CD4-positive, CD25-positive, alpha-beta regulatory T cell (primary cell): ENCODE data around the gene TTPAL. TPM values are rescaled to one million over a fixed set of nuclear protein-coding genes. Genes with fewer than 3 reads are reported as not detected.
A peak's percentile ranks its signal among the peaks of the same experiment; 100 is the strongest.

Experiments
- ATAC-seq, 2 donors: fragments of 150-1000 bp; cut with Tn5 transposase; one replicate each; pipeline ENCODE4 v1.10.0; 2021; ENCODE audit warnings: low read depth in 2 of 2, moderate number of reproducible peaks in 2 of 2, moderate library complexity in 1 of 2
- DNase-seq, 3 donors: peaks; one replicate each; pipeline versions ENCODE4 v3.0.0 to v3.0.0-alpha.2; 2012 to 2022; ENCODE audit warnings: mixed read lengths in 1 of 3
- H3K27ac ChIP-seq: one replicate; pipeline ENCODE4 v1.7.0; 2013; ENCODE audit warnings: mild to moderate bottlenecking, low read length; ENCODE audit not compliant: insufficient read depth, poor library complexity, severe bottlenecking
- H3K27me3 ChIP-seq: one replicate; pipeline ENCODE4 v1.7.0; 2013; ENCODE audit warnings: low read length; ENCODE audit not compliant: control insufficient read depth, insufficient read depth
- H3K36me3 ChIP-seq: one replicate; pipeline ENCODE4 v1.7.0; 2013; ENCODE audit warnings: mild to moderate bottlenecking, low read length, moderate library complexity; ENCODE audit not compliant: control insufficient read depth, insufficient read depth
- H3K4me1 ChIP-seq: 2 replicates; pipeline ENCODE4 v1.7.0; 2013; ENCODE audit warnings: mild to moderate bottlenecking, low read length; ENCODE audit not compliant: insufficient read depth, control insufficient read depth, poor library complexity, severe bottlenecking
- H3K4me3 ChIP-seq: one replicate; pipeline ENCODE4 v1.7.0; 2013; ENCODE audit warnings: low read depth, mild to moderate bottlenecking, low read length, moderate library complexity
- H3K9me3 ChIP-seq, 2 experiments: 1 replicate in 1 of 2; 2 replicates in 1 of 2; pipeline ENCODE4 v1.7.0; 2013; ENCODE audit warnings: low read length in 2 of 2, mild to moderate bottlenecking in 1 of 2, moderate library complexity in 1 of 2; ENCODE audit not compliant: control insufficient read depth in 2 of 2
- H3K27ac Mint-ChIP-seq, 3 donors: one replicate each; pipeline ENCODE4 v1.8.0; 2020 to 2022; ENCODE audit warnings: mild to moderate bottlenecking in 3 of 3, mixed read lengths in 3 of 3, moderate library complexity in 2 of 3
- H3K27me3 Mint-ChIP-seq: one replicate; pipeline ENCODE4 v1.8.0; 2022; ENCODE audit warnings: mild to moderate bottlenecking, mixed read lengths
- H3K36me3 Mint-ChIP-seq: one replicate; pipeline ENCODE4 v1.8.0; 2020; ENCODE audit warnings: mixed read lengths
- H3K4me1 Mint-ChIP-seq, 4 donors: one replicate each; pipeline ENCODE4 v1.8.0; 2020 to 2022; ENCODE audit warnings: mixed read lengths in 4 of 4, mild to moderate bottlenecking in 1 of 4
- H3K4me3 Mint-ChIP-seq, 4 donors: one replicate each; pipeline ENCODE4 v1.8.0; 2020 to 2022; ENCODE audit warnings: mild to moderate bottlenecking in 4 of 4, mixed read lengths in 4 of 4, moderate library complexity in 3 of 4
- H3K9me3 Mint-ChIP-seq, 7 donors: one replicate each; pipeline ENCODE4 v1.8.0; 2020 to 2022; ENCODE audit warnings: mixed read lengths in 7 of 7, mild to moderate bottlenecking in 3 of 7, moderate library complexity in 2 of 7
- polyA plus RNA-seq, 4 donors: library from polyadenylated mRNA; unstranded; fragments of 300-500 nt; fragmentation: Illumina TruSeq; gene quantifications; one replicate each; pipeline ENCODE4 v1.2.3, GENCODE V29; 2021
- total RNA-seq: library from RNA; stranded (reverse); gene quantifications from one replicate; pipeline ENCODE4 v1.2.3, GENCODE V29; 2022

TTPAL gene
- total and polyA plus RNA-seq, 5 donors from 2014 or later: 11.5 to 14.4 (median 13.2) TPM

GRCh38 chr20:44456611-44457010 lies 19.1 kb upstream of the TTPAL start:
- no peaks in the 10 kb centered on the region for H3K9me3 ChIP-seq
- no peak overlapping the region for H3K4me3 ChIP-seq
- Mint-ChIP-seq H3K4me1 (no peaks in the 10 kb centered on the region), H3K27me3 (no peaks in the 10 kb centered on the region), H3K9me3 (no peaks in the 10 kb centered on the region), H3K27ac (no peak overlapping the region), H3K36me3 (no peaks in the 10 kb centered on the region), H3K4me3 (no peak overlapping the region)
- no peak overlapping the region for H3K27ac ChIP-seq
- no peak for DNase-seq
- ATAC-seq: no peak
- H3K27me3 ChIP-seq: no peaks in the 10 kb centered on the region
- H3K36me3 ChIP-seq: no peaks in the 10 kb centered on the region
- no peaks in the 10 kb centered on the region for H3K4me1 ChIP-seq

- Mint-ChIP-seq H3K4me1 (no peaks in the 10 kb centered on the region), H3K4me3 (no peak overlapping the region), H3K36me3 (no peaks in the 10 kb centered on the region), H3K27ac (no peak overlapping the region), H3K27me3 (no peaks in the 10 kb centered on the region), H3K9me3 (no peaks in the 10 kb centered on the region)
- no peak overlapping the region for H3K27ac ChIP-seq
- H3K4me3 ChIP-seq: no peak overlapping the region
- H3K9me3 ChIP-seq: no peaks in the 10 kb centered on the region
- no peaks in the 10 kb centered on the region for H3K27me3 ChIP-seq
- no peaks in the 10 kb centered on the region for H3K36me3 ChIP-seq
- no peak for ATAC-seq
- no peak for DNase-seq
- H3K4me1 ChIP-seq: no peaks in the 10 kb centered on the region
Measured at GRCh38 chr20:44457016-44457415, 18.7 kb upstream of the TTPAL start.

- H3K4me3 ChIP-seq: no peak overlapping the region
- Mint-ChIP-seq H3K27ac (no peak overlapping the region), H3K36me3 (no peaks in the 10 kb centered on the region), H3K4me3 (no peak overlapping the region), H3K27me3 (no peaks in the 10 kb centered on the region), H3K9me3 (no peaks in the 10 kb centered on the region), H3K4me1 (no peaks in the 10 kb centered on the region)
- H3K27me3 ChIP-seq: no peaks in the 10 kb centered on the region
- ATAC-seq (no peak), DNase-seq (no peak)
- no peaks in the 10 kb centered on the region for H3K4me1 ChIP-seq
- H3K27ac ChIP-seq: no peak overlapping the region
- no peaks in the 10 kb centered on the region for H3K9me3 ChIP-seq
- H3K36me3 ChIP-seq: no peaks in the 10 kb centered on the region
Measured at GRCh38 chr20:44459271-44459670, 16.4 kb upstream of the TTPAL start.

DNA sequence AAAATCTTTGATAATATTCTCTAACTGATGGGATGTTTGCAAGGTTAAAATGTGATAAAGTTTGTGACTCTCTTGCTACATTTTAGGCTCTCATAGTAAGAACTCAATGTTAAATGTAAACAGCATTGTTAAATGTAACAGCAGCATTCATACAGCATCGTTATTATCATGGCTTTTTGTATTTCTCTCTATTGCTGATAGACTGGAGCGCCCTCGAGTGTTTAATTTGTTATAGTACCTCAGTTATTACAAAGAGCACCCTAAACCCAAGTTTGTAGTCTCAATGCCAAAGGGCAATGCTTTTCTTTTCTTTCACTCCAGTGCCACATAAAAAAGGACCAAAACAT lies 14.9 kb upstream of the TTPAL start:
- H3K4me1 Mint-ChIP-seq: no peaks in the 10 kb centered on the region
- no peak overlapping the region for H3K27ac Mint-ChIP-seq
- H3K36me3 ChIP-seq: no peaks in the 10 kb centered on the region
- H3K27me3 ChIP-seq: no peaks in the 10 kb centered on the region
- H3K9me3 ChIP-seq: no peaks in the 10 kb centered on the region
- ATAC-seq (no peak), DNase-seq (peak in 2 of 3 donors; percentile 21 to 27)
- no peak overlapping the region for H3K4me3 Mint-ChIP-seq
- no peaks in the 10 kb centered on the region for H3K27me3 Mint-ChIP-seq
- H3K4me3 ChIP-seq: no peak overlapping the region
- no peak overlapping the region for H3K27ac ChIP-seq
- no peaks in the 10 kb centered on the region for H3K9me3 Mint-ChIP-seq
- H3K4me1 ChIP-seq: no peaks in the 10 kb centered on the region
- no peaks in the 10 kb centered on the region for H3K36me3 Mint-ChIP-seq

DNA sequence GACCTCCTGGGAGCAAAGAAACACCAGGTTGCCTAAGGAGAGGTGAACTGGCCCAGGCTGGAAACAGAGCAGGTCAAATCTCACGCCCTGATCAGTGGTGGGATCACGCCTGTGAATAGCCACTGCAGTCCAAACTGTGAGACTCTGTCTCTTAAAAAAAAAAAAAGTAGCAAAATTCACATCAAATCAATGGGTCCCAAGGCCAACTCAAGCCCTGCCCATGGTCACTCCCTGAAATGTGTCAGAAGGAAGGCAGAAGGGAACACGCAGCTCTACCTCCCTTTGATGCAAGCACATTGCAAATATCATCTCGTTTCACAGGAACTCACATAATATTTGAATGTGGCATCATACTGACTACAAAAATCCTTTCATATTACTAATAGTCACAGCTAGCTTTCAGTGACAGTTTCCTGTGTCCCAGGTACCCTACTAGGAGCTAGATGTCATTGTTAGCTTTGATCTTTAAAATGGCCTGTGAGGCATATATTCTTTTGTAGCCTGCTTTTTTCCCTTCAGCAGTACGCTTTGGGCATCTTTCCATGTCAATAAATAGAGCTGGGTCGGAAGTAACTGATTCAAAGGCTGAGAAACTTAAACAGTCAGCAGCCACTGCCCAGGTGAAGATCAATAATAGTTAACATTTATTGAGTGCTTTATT lies 14.4 kb upstream of the TTPAL start:
- H3K4me1 Mint-ChIP-seq: no peaks in the 10 kb centered on the region
- no peaks in the 10 kb centered on the region for H3K9me3 ChIP-seq
- H3K27me3 Mint-ChIP-seq: no peaks in the 10 kb centered on the region
- ATAC-seq (no peak), DNase-seq (no peak)
- H3K27ac Mint-ChIP-seq: no peak overlapping the region
- no peak overlapping the region for H3K4me3 Mint-ChIP-seq
- no peak overlapping the region for H3K27ac ChIP-seq
- no peaks in the 10 kb centered on the region for H3K4me1 ChIP-seq
- no peak overlapping the region for H3K4me3 ChIP-seq
- H3K36me3 Mint-ChIP-seq: no peaks in the 10 kb centered on the region
- H3K9me3 Mint-ChIP-seq: no peaks in the 10 kb centered on the region
- H3K27me3 ChIP-seq: no peaks in the 10 kb centered on the region
- no peaks in the 10 kb centered on the region for H3K36me3 ChIP-seq

- Histone ChIP-seq H3K27ac (no peak overlapping the region), H3K4me3 (no peak overlapping the region), H3K36me3 (no peaks in the 10 kb centered on the region), H3K9me3 (no peaks in the 10 kb centered on the region), H3K4me1 (no peaks in the 10 kb centered on the region), H3K27me3 (no peaks in the 10 kb centered on the region)
- Mint-ChIP-seq H3K4me3 (no peak overlapping the region), H3K4me1 (no peaks in the 10 kb centered on the region), H3K27me3 (no peaks in the 10 kb centered on the region), H3K36me3 (no peaks in the 10 kb centered on the region), H3K9me3 (no peaks in the 10 kb centered on the region), H3K27ac (no peak overlapping the region)
- no peak for ATAC-seq
- no peak for DNase-seq
Measured at GRCh38 chr20:44461803-44462174, 13.9 kb upstream of the TTPAL start.

GRCh38 chr20:44463466-44463865 lies 12.2 kb upstream of the TTPAL start:
- Histone ChIP-seq H3K27me3 (no peaks in the 10 kb centered on the region), H3K9me3 (no peaks in the 10 kb centered on the region), H3K4me1 (no peaks in the 10 kb centered on the region), H3K36me3 (no peaks in the 10 kb centered on the region), H3K27ac (no peak overlapping the region), H3K4me3 (no peak overlapping the region)
- DNase-seq: no peak
- Mint-ChIP-seq H3K27me3 (no peaks in the 10 kb centered on the region), H3K9me3 (no peaks in the 10 kb centered on the region), H3K27ac (no peak overlapping the region), H3K4me3 (no peak overlapping the region), H3K4me1 (no peaks in the 10 kb centered on the region), H3K36me3 (no peaks in the 10 kb centered on the region)
- no peak for ATAC-seq

- Mint-ChIP-seq H3K9me3 (no peaks in the 10 kb centered on the region), H3K36me3 (no peaks in the 10 kb centered on the region), H3K4me3 (no peak overlapping the region), H3K27ac (no peak overlapping the region), H3K27me3 (no peaks in the 10 kb centered on the region), H3K4me1 (no peaks in the 10 kb centered on the region)
- no peaks in the 10 kb centered on the region for H3K36me3 ChIP-seq
- H3K9me3 ChIP-seq: no peaks in the 10 kb centered on the region
- H3K27me3 ChIP-seq: no peaks in the 10 kb centered on the region
- no peaks in the 10 kb centered on the region for H3K4me1 ChIP-seq
- H3K4me3 ChIP-seq: no peak overlapping the region
- H3K27ac ChIP-seq: no peak overlapping the region
- DNase-seq (no peak), ATAC-seq (no peak)
Measured at GRCh38 chr20:44464514-44464913, 11.2 kb upstream of the TTPAL start.
